HG03378 (cell line): ENCODE data around the gene ATXN2.
"Not testable (repeated sequence)": the region's sequence is repeated elsewhere in the genome, so short reads cannot be mapped to it uniquely, and the experiment has no call there.

Experiments
- ATAC-seq: cut with Tn5 transposase; IDR thresholded peaks from one replicate; pipeline ENCODE4 v1.9.1; 2021; ENCODE audit warnings: mild to moderate bottlenecking, moderate library complexity; ENCODE audit not compliant: unreplicated experiment

Gene ATXN2

GRCh38 chr12:111405859-111406473 lies 193.1 kb downstream of the ATXN2 start, which contains the start of gene SH2B3:
TSS of gene SH2B3 (plus strand) at chr12:111405923. CDS start at chr12:111418146, 12,223 bp downstream.
- no peak for ATAC-seq

DNA sequence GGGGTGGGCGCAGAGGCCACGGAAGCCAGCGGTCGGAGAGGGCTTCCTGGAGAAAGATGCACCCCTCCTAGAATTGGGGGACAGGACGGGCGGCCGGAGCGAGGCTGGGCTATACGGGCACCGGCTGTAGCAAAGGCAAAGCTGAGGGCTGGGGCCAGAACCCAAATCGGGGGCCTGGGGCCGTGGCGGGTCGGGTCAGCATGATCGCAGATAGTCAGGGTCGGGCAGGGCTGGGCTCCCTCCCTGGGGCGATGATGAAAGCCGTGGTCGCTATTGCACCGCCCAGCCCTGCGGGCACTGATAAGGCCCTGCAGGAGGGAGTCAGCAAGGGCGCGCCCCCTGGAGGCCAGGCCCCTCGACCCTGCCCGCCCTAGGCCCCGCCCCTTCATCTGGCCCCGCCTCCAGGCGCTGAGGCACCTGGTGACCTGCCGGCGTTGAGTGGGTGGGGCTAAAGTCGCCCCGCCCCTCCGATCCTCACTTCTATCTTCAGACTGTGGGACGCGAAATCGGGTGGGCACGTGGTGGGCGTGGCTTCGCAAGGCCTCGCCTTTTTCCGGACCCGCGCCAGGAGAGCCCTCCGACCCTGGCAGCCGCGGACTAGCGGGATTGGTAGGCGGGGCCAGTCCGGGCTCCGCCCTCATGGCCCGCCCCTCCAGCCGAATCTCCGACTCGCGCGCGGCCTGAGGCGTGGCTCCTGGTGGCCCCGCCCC lies 193.8 kb downstream of the ATXN2 start:
- ATAC-seq = peak; percentile 54

DNA sequence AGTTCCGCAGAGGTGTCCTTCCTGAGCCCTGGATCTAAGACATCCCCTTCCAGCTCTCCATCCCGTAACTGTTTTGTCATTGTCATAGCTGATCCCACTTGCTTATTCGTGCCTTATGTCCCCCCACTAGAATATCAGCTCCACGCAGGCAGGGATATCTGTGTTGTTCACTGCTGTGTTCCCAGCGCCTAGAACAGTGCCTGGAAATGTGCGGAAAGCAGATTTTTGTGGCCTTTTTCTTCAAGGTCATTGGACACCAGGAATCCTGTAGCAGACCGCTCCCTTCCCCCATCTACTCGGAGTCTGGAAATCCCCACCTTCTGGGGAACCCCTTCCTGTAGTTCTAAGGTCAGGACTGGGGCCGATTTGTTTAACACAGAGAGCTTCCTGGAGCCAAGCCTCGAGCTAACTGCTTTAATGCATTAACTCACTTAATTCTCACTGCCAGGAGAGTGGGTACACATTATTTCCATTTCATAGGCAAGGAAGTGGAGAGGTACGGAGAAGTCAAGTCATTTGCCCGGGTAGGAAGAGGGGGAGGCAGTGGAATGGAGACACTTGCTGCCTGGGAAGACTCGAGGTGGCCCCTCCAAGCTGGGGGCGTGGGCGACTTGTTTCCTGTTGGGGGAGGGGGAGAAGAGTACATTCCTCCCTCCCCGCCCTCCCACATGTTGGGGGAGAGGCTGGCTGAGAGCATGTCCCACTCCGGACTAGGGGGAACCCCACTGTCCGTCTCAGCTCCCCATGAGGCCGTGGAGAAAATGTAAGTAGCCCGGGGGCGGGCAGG lies 194.6 kb downstream of the ATXN2 start:
- no peak for ATAC-seq

GRCh38 chr12:111402490-111402824 lies 196.7 kb downstream of the ATXN2 start:
- not testable (repeated sequence) for ATAC-seq
